Astrocyte of the cerebellum (primary cell): ENCODE data around the gene CD81.

Experiments used
- DNase-seq: peaks from one replicate; pipeline ENCODE4 v3.0.0-alpha.2; 2011; ENCODE audit warnings: low read depth
- H3K4me3 ChIP-seq: 2 replicates; pipeline ENCODE4 v1.5.1; 2011; ENCODE audit warnings: mild to moderate bottlenecking, low read depth, low read length, moderate library complexity
- CTCF ChIP-seq: IDR thresholded peaks from 2 replicates; pipeline ENCODE4 v1.5.1; 2012; ENCODE audit warnings: low read length, low read depth, moderate library complexity, mild to moderate bottlenecking; ENCODE audit errors: missing control alignments
- in situ Hi-C: cut with HindIII; loops from 2 replicates; pipeline ENCODE4 v1.10.0; 2017; ENCODE audit warnings: low sequenced_read_pairs

Gene CD81

GRCh38 chr11:2391181-2391975 is 14.3 kb downstream of the CD81 start:
- no peak for DNase-seq
- no peak overlapping the region for H3K4me3 ChIP-seq
- no peak for TF ChIP-seq CTCF
- in situ Hi-C loops: no loop called here

GRCh38 chr11:2392241-2392959 is 15.3 kb downstream of the CD81 start:
- in situ Hi-C loops: no loop called here
- DNase-seq: no peak
- no peak overlapping the region for H3K4me3 ChIP-seq
- TF ChIP-seq CTCF: no peak

- in situ Hi-C loops: no loop called here
- no peak for TF ChIP-seq CTCF
- no peak overlapping the region for H3K4me3 ChIP-seq
- DNase-seq: no peak
These were observed 16.2 kb downstream of the CD81 start for GRCh38 chr11:2393111-2393868.

GRCh38 chr11:2393941-2394817 is 17.1 kb downstream of the CD81 start:
- TF ChIP-seq CTCF: no peak
- DNase-seq: no peak
- no peak overlapping the region for H3K4me3 ChIP-seq
- in situ Hi-C loops: no loop called here

GRCh38 chr11:2394818-2395105 is 17.7 kb downstream of the CD81 start:
- in situ Hi-C loops: no loop called here
- no peak for TF ChIP-seq CTCF
- H3K4me3 ChIP-seq: no peak overlapping the region
- no peak for DNase-seq
